Right cardiac atrium (tissue), 5 donors: ENCODE measurements around the gene PARVG. TPM values are rescaled to one million over a fixed set of nuclear protein-coding genes. Genes with fewer than 3 reads are reported as not detected.

ENCODE experiments used
- ATAC-seq, 2 donors: fragments of 200-7000 bp; cut with Tn5 transposase; one replicate each; pipeline versions ENCODE4 v1.8.0 to v1.9.1; 2020; ENCODE audit warnings: moderate library complexity in 2 of 2, mild to moderate bottlenecking in 1 of 2
- DNase-seq, 3 donors: peaks; one replicate each; pipeline ENCODE4 v3.0.0-alpha.2; 2020
- H3K27ac ChIP-seq: one replicate; pipeline ENCODE4 v1.5.1; 2013; ENCODE audit warnings: mild to moderate bottlenecking, low read length, control low read depth, moderate library complexity
- H3K27me3 ChIP-seq: one replicate; pipeline ENCODE4 v1.6.1; 2013; ENCODE audit not compliant: control insufficient read depth, insufficient read depth
- H3K4me1 ChIP-seq: one replicate; pipeline ENCODE4 v1.6.1; 2013; ENCODE audit warnings: low read length; ENCODE audit not compliant: control insufficient read depth, insufficient read depth
- H3K4me3 ChIP-seq: one replicate; pipeline ENCODE4 v1.5.1; 2013; ENCODE audit warnings: low read length, control low read depth
- H3K9me3 ChIP-seq: one replicate; pipeline ENCODE4 v1.6.1; 2013; ENCODE audit warnings: low read length; ENCODE audit not compliant: control insufficient read depth
- WGBS: extraction: QIAGEN DNeasy Blood & Tissue Kit; methylation state at CpG from one replicate; pipeline ENCODE4 v1.1.7; 2013; 5-methylcytosine and 5-hydroxymethylcytosine counted together
- intact Hi-C, 4 donors: fragments of 100-400 bp; cut with DNase I; formaldehyde crosslinking; loops; one replicate each; pipeline versions ENCODE4 v1.11.0 to v1.14.0; 2022 to 2023
- polyA plus RNA-seq: library from polyadenylated mRNA; stranded (reverse); fragments of 200-250 nt; gene quantifications from one replicate; pipeline ENCODE4 v1.2.3, GENCODE V29; 2013
- total RNA-seq, 4 donors: library from RNA; stranded (reverse); fragmentation: NEBNext Ultra II Directional; extraction: Animal tissue kit (Norgen Biotek cat#: 25700); gene quantifications; one replicate each; pipeline ENCODE4 v1.2.1, GENCODE V29; 2021
- donor health status: healthy with polysubstance abuse.
- donor health status: DM: no; HTN: yes; CAD: no.
- donor health status: DM: no; HTN: no; CAD: no.
- donor health status: DM: no; HTN: yes; CAD: no; lungs with severe emphysema.
- donor health status: DM: yes; HTN: yes; CAD: no.

Gene PARVG
- total and polyA plus RNA-seq, 5 donors, result 3.1 to 6.4 (median 5.3) TPM

- intact Hi-C loops, result no loop called here
- H3K27me3 ChIP-seq, result no peaks in the 10 kb centered on the region
These were observed 19.1 kb downstream of the PARVG start for GRCh38 chr22:44199866-44200265.

GRCh38 chr22:44200451-44200850 is 19.7 kb downstream of the PARVG start:
- Histone ChIP-seq H3K4me1 (no peaks in the 10 kb centered on the region), H3K27ac (no peak overlapping the region), H3K27me3 (no peaks in the 10 kb centered on the region), H3K4me3 (no peak overlapping the region), H3K9me3 (no peaks in the 10 kb centered on the region)
- DNase-seq, result no peak
- intact Hi-C loops, result no loop called here
- 78% methylated on average over 6 of the region's 6 CpGs for WGBS
- no peak for ATAC-seq

More at GRCh38 chr22:44199866-44200265, 19.1 kb downstream of the PARVG start:
- H3K9me3 ChIP-seq, result no peaks in the 10 kb centered on the region
- no peak overlapping the region for H3K4me3 ChIP-seq
- DNase-seq (no peak), ATAC-seq (no peak)
- 88% methylated on average over 5 of the region's 5 CpGs for WGBS
- H3K4me1 ChIP-seq, result no peaks in the 10 kb centered on the region
- H3K27ac ChIP-seq, result no peak overlapping the region

GRCh38 chr22:44200855-44201550 is 20.3 kb downstream of the PARVG start:
- DNase-seq, result no peak
- H3K4me3 ChIP-seq, result no peak overlapping the region
- no peaks in the 10 kb centered on the region for H3K27me3 ChIP-seq
- no peak for ATAC-seq
- H3K27ac ChIP-seq, result no peak overlapping the region
- intact Hi-C loops, result no loop called here
- no peaks in the 10 kb centered on the region for H3K9me3 ChIP-seq
- WGBS, result 75% methylated on average over 17 of the region's 17 CpGs
- H3K4me1 ChIP-seq, result no peaks in the 10 kb centered on the region

GRCh38 chr22:44201665-44202064 is 20.9 kb downstream of the PARVG start:
- no peaks in the 10 kb centered on the region for H3K4me1 ChIP-seq
- H3K4me3 ChIP-seq, result no peak overlapping the region
- no peak for ATAC-seq
- no peaks in the 10 kb centered on the region for H3K27me3 ChIP-seq
- DNase-seq, result no peak
- H3K27ac ChIP-seq, result no peak overlapping the region
- intact Hi-C loops, result no loop called here
- whole genome bisulfite sequencing, result 62% methylated on average over 12 of the region's 12 CpGs
- H3K9me3 ChIP-seq, result no peaks in the 10 kb centered on the region

GRCh38 chr22:44202261-44202789 is 21.6 kb downstream of the PARVG start:
- DNase-seq (no peak), ATAC-seq (no peak)
- H3K27me3 ChIP-seq, result no peaks in the 10 kb centered on the region
- H3K27ac ChIP-seq, result no peak overlapping the region
- H3K9me3 ChIP-seq, result no peaks in the 10 kb centered on the region
- no peak overlapping the region for H3K4me3 ChIP-seq
- no peaks in the 10 kb centered on the region for H3K4me1 ChIP-seq
- WGBS, result 59% methylated on average over 11 of the region's 11 CpGs
- intact Hi-C loops, result no loop called here

- DNase-seq, result no peak
- no peaks in the 10 kb centered on the region for H3K27me3 ChIP-seq
- H3K9me3 ChIP-seq, result no peaks in the 10 kb centered on the region
These were observed 22.5 kb downstream of the PARVG start for GRCh38 chr22:44203203-44203602.

GRCh38 chr22:44204739-44205515 is 24.2 kb downstream of the PARVG start:
- ATAC-seq (no peak), DNase-seq (no peak)
- no peaks in the 10 kb centered on the region for H3K27me3 ChIP-seq
- intact Hi-C loops, result no loop called here
- H3K4me3 ChIP-seq, result no peak overlapping the region
- no peaks in the 10 kb centered on the region for H3K4me1 ChIP-seq
- H3K27ac ChIP-seq, result no peak overlapping the region
- no peaks in the 10 kb centered on the region for H3K9me3 ChIP-seq
- WGBS, result 87% methylated on average over 16 of the region's 16 CpGs

More at GRCh38 chr22:44203203-44203602, 22.5 kb downstream of the PARVG start:
- no peak overlapping the region for H3K27ac ChIP-seq
- intact Hi-C loops, result no loop called here
- H3K4me3 ChIP-seq, result no peak overlapping the region
- H3K4me1 ChIP-seq, result no peaks in the 10 kb centered on the region
- no peak for ATAC-seq
- WGBS, result 50% methylated on average over 6 of the region's 6 CpGs

GRCh38 chr22:44205516-44206329 is 25.0 kb downstream of the PARVG start:
- 87% methylated on average over 16 of the region's 16 CpGs for WGBS
- DNase-seq, result no peak
- Histone ChIP-seq H3K4me1 (no peaks in the 10 kb centered on the region), H3K9me3 (no peaks in the 10 kb centered on the region), H3K4me3 (no peak overlapping the region), H3K27ac (no peak overlapping the region), H3K27me3 (no peaks in the 10 kb centered on the region)
- intact Hi-C loops, result no loop called here
- no peak for ATAC-seq

- DNase-seq (no peak), ATAC-seq (no peak)
- Histone ChIP-seq H3K9me3 (no peaks in the 10 kb centered on the region), H3K4me3 (no peak overlapping the region), H3K4me1 (no peaks in the 10 kb centered on the region), H3K27me3 (no peaks in the 10 kb centered on the region), H3K27ac (no peak overlapping the region)
- WGBS, result 65% methylated on average over 9 of the region's 9 CpGs
- intact Hi-C loops, result no loop called here
These were observed 25.6 kb downstream of the PARVG start for GRCh38 chr22:44206330-44206645.

GRCh38 chr22:44206696-44207095 is 26.0 kb downstream of the PARVG start:
- 89% methylated on average over 8 of the region's 8 CpGs for WGBS
- Histone ChIP-seq H3K9me3 (no peaks in the 10 kb centered on the region), H3K4me1 (no peaks in the 10 kb centered on the region), H3K27me3 (no peaks in the 10 kb centered on the region), H3K27ac (no peak overlapping the region), H3K4me3 (no peak overlapping the region)
- ATAC-seq (no peak), DNase-seq (no peak)
- intact Hi-C loops, result no loop called here
